ENCODE data around the gene TTC7B. TPM values are rescaled to one million over a fixed set of nuclear protein-coding genes. Genes with fewer than 3 reads are reported as not detected.

TTC7B gene
- total and polyA plus RNA-seq, 2 of the 13 experiments (the other 11 are each of a cell fraction or from before 2014, with no cell fraction given): 1.3 to 3.2 TPM

GRCh38 chr14:90545966-90546751 lies 270.1 kb downstream of the TTC7B start:
- Histone ChIP-seq H3K9ac (ENCODE audit: insufficient read depth, low read depth, low read length) (no peak overlapping the region), H3K4me1 (ENCODE audit: insufficient read depth, low read length) (no peaks in the 10 kb centered on the region), H3K27me3 (ENCODE audit: control insufficient read depth in 1 of 2, insufficient read depth in 2 of 2, low read length in 2 of 2) (peaks cover 0 to 3% of the 10 kb centered on the region in 2 experiments; a peak in 2 of 5 replicates), H3K79me2 (ENCODE audit: insufficient read depth, low read length) (no peaks in the 10 kb centered on the region), H3K4me2 (ENCODE audit: low read depth, low read length) (no peak overlapping the region), H3K9me3 (ENCODE audit: low read length) (no peaks in the 10 kb centered on the region), H3K4me3 (replicated peaks in 1 of 3; ENCODE audit: insufficient read depth in 1 of 3, low read depth in 2 of 3, low read length in 3 of 3) (no peak overlapping the region), H3K36me3 (replicated peaks in 1 of 2; ENCODE audit: control insufficient read depth in 1 of 2, insufficient read depth in 2 of 2, low read length in 2 of 2) (no peaks in the 10 kb centered on the region), H2AFZ (ENCODE audit: low read length) (no peak overlapping the region), H4K20me1 (ENCODE audit: insufficient read depth, low read length) (no peaks in the 10 kb centered on the region), H3K27ac (ENCODE audit: extremely low read length, insufficient read depth, low read length) (no peak overlapping the region)
- in situ Hi-C loops (cut with HindIII; ENCODE audit: extremely low pct_ligation_motif_present, low pct_unique_long_range_greater_than_20kb): no loop called here
- TF ChIP-seq ZNF142 (CRISPR knock-in tag; IDR thresholded peaks at IDR 0.05): no peak
- no peak for TF ChIP-seq IRF9 (CRISPR knock-in tag; IDR thresholded peaks at IDR 0.05; ENCODE audit: borderline replicate concordance)
- no peak for TF ChIP-seq RELA (CRISPR knock-in tag; IDR thresholded peaks at IDR 0.05)
- TF ChIP-seq ZNF335 (CRISPR knock-in tag; IDR thresholded peaks at IDR 0.05): no peak
- no peak for TF ChIP-seq ZMAT3 (CRISPR knock-in tag; conservative IDR thresholded peaks at IDR 0.05)
- no peak for TF ChIP-seq ZFP62 (CRISPR knock-in tag; IDR thresholded peaks at IDR 0.05)
- ATAC-seq: peak; percentile 20; the same call in 1 of the 3 replicates
- intact Hi-C loops (cut with micrococcal nuclease; ENCODE audit: unreplicated experiment): no loop called here
- POLR2A ChIA-PET: interaction anchor here (1.1 to 1.6 kb wide), 2 partner anchors 9 to 10 kb away, joined by 3 read pairs; no protein-coding TSS in a partner anchor
- no TSS peak for BruUV-seq (replicated peaks)
- WGBS (ENCODE audit: low lambda C conversion rate): 53% methylated on average over 6 of the region's 10 CpGs
- FAIRE-seq: no peak
- CTCF ChIA-PET (ENCODE audit: low intra/inter-chr PET ratio, low total read pairs): no interaction called here
- DNase-seq (ENCODE audit: low spot score): no peak
